Caco-2 (cell line): ENCODE measurements around the gene E2F6. TPM values are rescaled to one million over a fixed set of nuclear protein-coding genes. Genes with fewer than 3 reads are reported as not detected.

Source experiments
- BruUV-seq: library from RNA; stranded (reverse); fragments of 400-500 nt; replicated peaks from 2 replicates; lab custom pipeline; 2021; lab: Mats Ljungman, UMichigan
- CTCF ChIA-PET: fragments of 300-600 bp; sonication (Branson Sonifier 250); formaldehyde crosslinking; loops from one replicate; lab custom pipeline; 2022; ENCODE audit warnings: antibody characterized with exemption; lab: Charles Lee
- POLR2A ChIA-PET: fragments of 300-600 bp; sonication (Branson Sonifier 250); formaldehyde crosslinking; loops from one replicate; lab custom pipeline; 2022; ENCODE audit warnings: antibody characterized with exemption; lab: Charles Lee
- DNase-seq, 2 experiments: peaks; one replicate each; pipeline versions ENCODE4 v3.0.0 to v3.0.0-alpha.2; 2020 to 2022
- H3K27me3 ChIP-seq: replicated peaks from 2 replicates; pipeline ENCODE4 v1.6.0; 2011; ENCODE audit warnings: low read length; ENCODE audit not compliant: control insufficient read depth, insufficient read depth
- H3K36me3 ChIP-seq: 2 replicates; pipeline ENCODE4 v1.5.1; 2011; ENCODE audit warnings: low read length; ENCODE audit not compliant: control insufficient read depth, insufficient read depth
- H3K4me1 ChIP-seq: fragments of 250-450 bp; sonication (Bioruptor Pico); 2 replicates; pipeline ENCODE4 v1.5.1; 2020; ENCODE audit warnings: mild to moderate bottlenecking
- H3K4me3 ChIP-seq: 2 replicates; pipeline ENCODE4 v1.5.1; 2011; ENCODE audit warnings: low read depth, mild to moderate bottlenecking, control low read depth, low read length
- H3K9me3 ChIP-seq: fragments of 250-450 bp; sonication (Bioruptor Pico); 2 replicates; pipeline ENCODE4 v1.5.1; 2020; ENCODE audit warnings: mild to moderate bottlenecking, moderate library complexity
- H3K27ac Mint-ChIP-seq: one replicate; pipeline ENCODE4 v1.8.0; 2022; ENCODE audit warnings: mixed read lengths; ENCODE audit not compliant: unreplicated experiment
- H3K27me3 Mint-ChIP-seq: one replicate; pipeline ENCODE4 v1.8.0; 2022; ENCODE audit warnings: mixed read lengths; ENCODE audit not compliant: insufficient read depth, unreplicated experiment
- H3K36me3 Mint-ChIP-seq: one replicate; pipeline ENCODE4 v1.8.0; 2022; ENCODE audit warnings: mild to moderate bottlenecking, mixed read lengths; ENCODE audit not compliant: insufficient read depth, unreplicated experiment
- H3K4me1 Mint-ChIP-seq: one replicate; pipeline ENCODE4 v1.8.0; 2022; ENCODE audit warnings: low read depth, mixed read lengths; ENCODE audit not compliant: unreplicated experiment
- H3K4me3 Mint-ChIP-seq: one replicate; pipeline ENCODE4 v1.8.0; 2022; ENCODE audit warnings: mild to moderate bottlenecking, moderate library complexity, mixed read lengths; ENCODE audit not compliant: unreplicated experiment
- H3K9me3 Mint-ChIP-seq: one replicate; pipeline ENCODE4 v1.8.0; 2022; ENCODE audit warnings: mixed read lengths; ENCODE audit not compliant: unreplicated experiment
- intact Hi-C: fragments of 100-400 bp; cut with micrococcal nuclease; formaldehyde crosslinking; loops from one replicate; pipeline ENCODE4 v1.10.0; 2022; ENCODE audit not compliant: unreplicated experiment
- total RNA-seq: library from RNA; stranded (reverse); gene quantifications from 2 replicates; pipeline ENCODE4 v1.2.3, GENCODE V29; 2022
- TF ChIP-seq, protein P1 (sequence below), 2 experiments: fragments of 200-600 bp in 1 of 2; IDR thresholded peaks; 1 replicate in 1 of 2; 2 replicates in 1 of 2; pipeline versions ENCODE4 v1.5.1 to v1.8.0; 2011 to 2022; ENCODE audit warnings: antibody characterized with exemption in 1 of 2, control low read depth in 1 of 2, inconsistent platforms in 1 of 2, low read depth in 1 of 2, low read length in 1 of 2, mild to moderate bottlenecking in 1 of 2, moderate library complexity in 1 of 2; ENCODE audit not compliant: insufficient read depth in 1 of 2, severe bottlenecking in 1 of 2, unreplicated experiment in 1 of 2

Gene E2F6
- total RNA-seq, 1 experiment from 2014 or later = 44.5 TPM

DNA sequence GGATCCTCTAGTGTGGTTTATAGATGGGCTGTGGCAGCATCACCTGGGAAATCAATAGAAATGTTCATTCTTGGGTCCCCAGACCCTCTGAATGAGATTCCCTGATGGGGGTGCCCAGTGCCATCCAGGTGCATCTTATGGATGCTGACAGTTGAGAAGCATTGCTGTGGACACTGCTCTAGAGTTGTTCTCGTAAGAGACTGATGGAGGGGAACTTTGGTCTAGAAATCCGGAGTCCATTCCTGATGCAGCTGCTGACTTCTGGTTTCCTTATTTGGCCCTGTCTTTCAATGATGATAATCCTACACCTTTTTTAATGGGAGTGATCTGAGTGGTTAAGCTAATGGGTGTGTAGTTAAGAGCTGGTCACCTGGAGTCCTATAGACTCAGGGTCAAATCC, 28.3 kb upstream of the E2F6 start:
- H3K4me3 Mint-ChIP-seq = no peak overlapping the region
- TF ChIP-seq, protein P1, sequence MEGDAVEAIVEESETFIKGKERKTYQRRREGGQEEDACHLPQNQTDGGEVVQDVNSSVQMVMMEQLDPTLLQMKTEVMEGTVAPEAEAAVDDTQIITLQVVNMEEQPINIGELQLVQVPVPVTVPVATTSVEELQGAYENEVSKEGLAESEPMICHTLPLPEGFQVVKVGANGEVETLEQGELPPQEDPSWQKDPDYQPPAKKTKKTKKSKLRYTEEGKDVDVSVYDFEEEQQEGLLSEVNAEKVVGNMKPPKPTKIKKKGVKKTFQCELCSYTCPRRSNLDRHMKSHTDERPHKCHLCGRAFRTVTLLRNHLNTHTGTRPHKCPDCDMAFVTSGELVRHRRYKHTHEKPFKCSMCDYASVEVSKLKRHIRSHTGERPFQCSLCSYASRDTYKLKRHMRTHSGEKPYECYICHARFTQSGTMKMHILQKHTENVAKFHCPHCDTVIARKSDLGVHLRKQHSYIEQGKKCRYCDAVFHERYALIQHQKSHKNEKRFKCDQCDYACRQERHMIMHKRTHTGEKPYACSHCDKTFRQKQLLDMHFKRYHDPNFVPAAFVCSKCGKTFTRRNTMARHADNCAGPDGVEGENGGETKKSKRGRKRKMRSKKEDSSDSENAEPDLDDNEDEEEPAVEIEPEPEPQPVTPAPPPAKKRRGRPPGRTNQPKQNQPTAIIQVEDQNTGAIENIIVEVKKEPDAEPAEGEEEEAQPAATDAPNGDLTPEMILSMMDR (IDR thresholded peaks at IDR 0.05; ENCODE audit: insufficient read depth in 1 of 2, low read depth in 1 of 2, low read length in 1 of 2, severe bottlenecking in 1 of 2, unreplicated experiment in 1 of 2) = no peak

DNA sequence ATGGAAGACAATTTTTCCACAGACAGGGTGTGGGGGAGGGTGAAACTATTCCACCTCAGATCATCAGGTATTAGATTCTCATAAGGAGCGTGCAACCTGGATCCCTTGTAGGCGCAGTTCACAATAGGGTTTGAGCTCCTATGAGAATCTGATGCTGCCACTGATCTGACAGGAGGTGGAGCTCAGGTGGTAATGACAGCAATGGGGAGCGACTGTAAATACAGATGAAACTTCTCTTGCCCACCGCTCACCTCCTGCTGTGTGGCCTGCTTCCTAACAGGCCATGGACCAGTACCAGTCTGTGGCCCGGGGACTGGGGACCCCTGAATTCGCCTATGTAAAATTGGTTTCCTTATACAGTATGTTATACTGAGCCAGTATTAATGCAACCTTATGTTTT, 27.3 kb upstream of the E2F6 start:
- no peaks in the 10 kb centered on the region for H3K36me3 ChIP-seq
- intact Hi-C loops = no loop called here
- H3K4me3 ChIP-seq = no peak overlapping the region
- no TSS peak for BruUV-seq
- H3K4me1 Mint-ChIP-seq = no peaks in the 10 kb centered on the region
- POLR2A ChIA-PET = no interaction called here
- no peaks in the 10 kb centered on the region for H3K27me3 ChIP-seq
- H3K9me3 ChIP-seq = no peaks in the 10 kb centered on the region
- no peaks in the 10 kb centered on the region for H3K4me1 ChIP-seq
- no peak overlapping the region for H3K4me3 Mint-ChIP-seq
- H3K9me3 Mint-ChIP-seq = no peaks in the 10 kb centered on the region
- DNase-seq = no peak
- CTCF ChIA-PET = interaction anchor here (0.6 kb wide), 1 partner anchor 14 kb away, joined by 4 read pairs; no protein-coding TSS in a partner anchor
- TF ChIP-seq, protein P1 (IDR thresholded peaks at IDR 0.05; ENCODE audit: insufficient read depth in 1 of 2, low read depth in 1 of 2, low read length in 1 of 2, severe bottlenecking in 1 of 2, unreplicated experiment in 1 of 2) = no peak
- H3K27ac Mint-ChIP-seq = no peak overlapping the region
- H3K36me3 Mint-ChIP-seq = no peaks in the 10 kb centered on the region
- H3K27me3 Mint-ChIP-seq = no peaks in the 10 kb centered on the region

More for the DNA sequence above, 28.3 kb upstream of the E2F6 start:
- H3K4me3 ChIP-seq = no peak overlapping the region
- DNase-seq = no peak
- Mint-ChIP-seq H3K4me1 (peaks cover 5% of the 10 kb centered on the region), H3K36me3 (no peaks in the 10 kb centered on the region), H3K9me3 (no peaks in the 10 kb centered on the region), H3K27ac (no peak overlapping the region), H3K27me3 (no peaks in the 10 kb centered on the region)
- H3K36me3 ChIP-seq = no peaks in the 10 kb centered on the region
- POLR2A ChIA-PET = no interaction called here
- no peaks in the 10 kb centered on the region for H3K9me3 ChIP-seq
- CTCF ChIA-PET = no interaction called here
- no TSS peak for BruUV-seq
- peaks cover 7% of the 10 kb centered on the region; the same call in 1 of the 2 replicates for H3K4me1 ChIP-seq
- intact Hi-C loops = no loop called here
- no peaks in the 10 kb centered on the region for H3K27me3 ChIP-seq

DNA sequence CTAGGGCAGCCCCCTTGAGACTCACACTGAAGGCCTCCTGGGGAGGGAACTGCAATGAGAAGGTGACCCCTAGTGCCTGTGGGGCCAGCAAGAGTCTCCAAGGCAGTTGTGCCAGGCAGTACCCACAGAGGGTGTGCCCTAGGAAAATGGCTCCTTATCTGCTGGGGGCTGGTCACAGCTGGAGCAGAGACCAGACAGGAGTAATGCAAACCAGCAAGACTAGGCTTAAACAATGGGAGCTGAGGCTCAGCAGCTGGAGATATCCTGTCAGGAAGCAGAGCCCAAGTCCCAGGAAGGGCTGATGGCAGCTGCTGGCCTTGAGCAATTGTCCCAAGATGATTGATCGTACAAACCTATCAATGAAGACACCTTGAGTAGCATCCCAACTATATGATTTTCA, 26.8 kb upstream of the E2F6 start:
- Mint-ChIP-seq H3K36me3 (no peaks in the 10 kb centered on the region), H3K27me3 (no peaks in the 10 kb centered on the region), H3K9me3 (no peaks in the 10 kb centered on the region), H3K4me1 (no peaks in the 10 kb centered on the region), H3K4me3 (no peak overlapping the region), H3K27ac (no peak overlapping the region)
- no TSS peak for BruUV-seq
- TF ChIP-seq, protein P1 (IDR thresholded peaks at IDR 0.05; ENCODE audit: insufficient read depth in 1 of 2, low read depth in 1 of 2, low read length in 1 of 2, severe bottlenecking in 1 of 2, unreplicated experiment in 1 of 2) = no peak
- Histone ChIP-seq H3K4me3 (no peak overlapping the region), H3K4me1 (no peaks in the 10 kb centered on the region), H3K36me3 (no peaks in the 10 kb centered on the region), H3K27me3 (no peaks in the 10 kb centered on the region), H3K9me3 (no peaks in the 10 kb centered on the region)
- intact Hi-C loops = no loop called here
- ChIA-PET POLR2A (no interaction called here), CTCF (interaction anchor here (0.6 kb wide), 1 partner anchor 13 kb away, joined by 4 read pairs; no protein-coding TSS in a partner anchor)
- no peak for DNase-seq
